Lower leg skin (tissue), 3 donors: ENCODE measurements around the gene RIGI.

Source experiments
- CTCF ChIP-seq, 3 donors: fragments of 450-650 bp; IDR thresholded peaks; one replicate each; pipeline ENCODE4 v1.5.1; 2016; ENCODE audit warnings: antibody characterized with exemption in 3 of 3, mild to moderate bottlenecking in 3 of 3, moderate library complexity in 2 of 3
- POLR2A ChIP-seq, 2 donors: fragments of 450-650 bp; IDR thresholded peaks; one replicate each; pipeline ENCODE4 v1.6.1; 2016 to 2017; ENCODE audit warnings: antibody characterized with exemption in 2 of 2, mild to moderate bottlenecking in 1 of 2, moderate library complexity in 1 of 2

- TF ChIP-seq CTCF (IDR thresholded peaks at IDR 0.05) (no peak), POLR2A (IDR thresholded peaks at IDR 0.05) (no peak)
These were observed 25.5 kb upstream of the RIGI start for GRCh38 chr9:32551276-32552051.
